ENCODE measurements around the gene GOLGA3. TPM values are rescaled to one million over a fixed set of nuclear protein-coding genes. Genes with fewer than 3 reads are reported as not detected.

The GOLGA3 gene
- total RNA-seq, 1 experiment from 2014 or later: 62.2 TPM

DNA sequence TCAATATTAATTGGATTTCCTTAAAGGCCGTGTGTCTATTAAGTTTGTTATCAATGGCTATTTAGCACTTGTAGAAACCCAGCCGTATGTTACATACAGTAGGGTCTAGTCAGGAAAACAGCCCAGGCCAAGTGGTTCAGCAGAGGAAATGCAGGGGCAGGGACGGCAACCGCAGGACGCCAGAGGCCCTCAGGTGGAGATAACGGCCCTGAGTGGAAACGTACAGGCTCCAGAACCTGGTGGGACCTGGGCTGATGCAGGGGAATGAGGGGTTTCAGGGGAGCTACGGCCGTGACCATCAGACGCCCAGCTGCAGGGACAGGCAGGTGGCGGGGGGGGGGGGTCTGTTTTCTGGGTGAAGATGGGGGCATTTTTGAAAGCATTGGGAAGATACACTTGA, 63.3 kb downstream of the GOLGA3 start:
- intact Hi-C loops (cut with micrococcal nuclease; ENCODE audit: unreplicated experiment): no loop called here
- H3K9me3 ChIP-seq: no peaks in the 10 kb centered on the region
- H3K4me1 ChIP-seq: no peaks in the 10 kb centered on the region
- CTCF ChIA-PET: interaction anchor here (0.6 kb wide), 1 partner anchor 586 kb away, joined by 6 read pairs; no protein-coding TSS in a partner anchor
- no peaks in the 10 kb centered on the region for H3K36me3 ChIP-seq (ENCODE audit: control insufficient read depth, insufficient read depth, low read length)
- H3K4me3 Mint-ChIP-seq (ENCODE audit: unreplicated experiment): no peak overlapping the region
- H3K36me3 Mint-ChIP-seq (ENCODE audit: insufficient read depth, unreplicated experiment): peaks cover 31% of the 10 kb centered on the region
- no peak for DNase-seq
- POLR2A ChIA-PET: no interaction called here
- TF ChIP-seq, protein P1, sequence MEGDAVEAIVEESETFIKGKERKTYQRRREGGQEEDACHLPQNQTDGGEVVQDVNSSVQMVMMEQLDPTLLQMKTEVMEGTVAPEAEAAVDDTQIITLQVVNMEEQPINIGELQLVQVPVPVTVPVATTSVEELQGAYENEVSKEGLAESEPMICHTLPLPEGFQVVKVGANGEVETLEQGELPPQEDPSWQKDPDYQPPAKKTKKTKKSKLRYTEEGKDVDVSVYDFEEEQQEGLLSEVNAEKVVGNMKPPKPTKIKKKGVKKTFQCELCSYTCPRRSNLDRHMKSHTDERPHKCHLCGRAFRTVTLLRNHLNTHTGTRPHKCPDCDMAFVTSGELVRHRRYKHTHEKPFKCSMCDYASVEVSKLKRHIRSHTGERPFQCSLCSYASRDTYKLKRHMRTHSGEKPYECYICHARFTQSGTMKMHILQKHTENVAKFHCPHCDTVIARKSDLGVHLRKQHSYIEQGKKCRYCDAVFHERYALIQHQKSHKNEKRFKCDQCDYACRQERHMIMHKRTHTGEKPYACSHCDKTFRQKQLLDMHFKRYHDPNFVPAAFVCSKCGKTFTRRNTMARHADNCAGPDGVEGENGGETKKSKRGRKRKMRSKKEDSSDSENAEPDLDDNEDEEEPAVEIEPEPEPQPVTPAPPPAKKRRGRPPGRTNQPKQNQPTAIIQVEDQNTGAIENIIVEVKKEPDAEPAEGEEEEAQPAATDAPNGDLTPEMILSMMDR (IDR thresholded peaks at IDR 0.05; ENCODE audit: insufficient read depth in 1 of 2, low read depth in 1 of 2, low read length in 1 of 2, severe bottlenecking in 1 of 2, unreplicated experiment in 1 of 2): no peak
- H3K9me3 Mint-ChIP-seq (ENCODE audit: unreplicated experiment): no peaks in the 10 kb centered on the region
- no peak overlapping the region for H3K27ac Mint-ChIP-seq (ENCODE audit: unreplicated experiment)
- H3K4me3 ChIP-seq (ENCODE audit: low read depth, low read length): no peak overlapping the region
- BruUV-seq (replicated peaks): no TSS peak
- no peaks in the 10 kb centered on the region for H3K27me3 ChIP-seq (replicated peaks; ENCODE audit: control insufficient read depth, insufficient read depth, low read length)
- no peaks in the 10 kb centered on the region for H3K4me1 Mint-ChIP-seq (ENCODE audit: low read depth, unreplicated experiment)
- H3K27me3 Mint-ChIP-seq (ENCODE audit: insufficient read depth, unreplicated experiment): no peaks in the 10 kb centered on the region

DNA sequence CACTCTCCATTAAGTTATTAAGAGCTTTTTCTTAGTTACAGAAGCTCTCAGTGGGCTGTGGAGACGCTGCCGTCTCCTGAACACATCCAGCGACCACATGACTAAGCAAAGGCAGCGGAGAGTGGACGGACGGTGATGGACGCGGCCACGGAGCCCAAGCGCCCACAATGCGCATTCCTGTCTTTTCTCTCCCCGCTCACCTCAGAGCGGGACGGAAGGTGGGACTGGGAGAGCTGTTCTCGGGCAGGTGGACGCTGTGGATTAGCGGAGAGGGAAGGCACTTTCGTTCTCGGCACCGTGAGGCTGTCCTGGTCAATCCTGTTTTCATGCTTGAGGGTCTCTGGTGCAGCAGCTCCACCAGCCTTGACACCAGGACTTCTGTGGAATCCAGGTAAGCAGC, 64.4 kb downstream of the GOLGA3 start:
- TF ChIP-seq, protein P1 (IDR thresholded peaks at IDR 0.05; ENCODE audit: insufficient read depth in 1 of 2, low read depth in 1 of 2, low read length in 1 of 2, severe bottlenecking in 1 of 2, unreplicated experiment in 1 of 2): no peak
- ChIA-PET POLR2A (no interaction called here), CTCF (interaction anchor here (0.7 kb wide), 1 partner anchor 395 kb away, joined by 3 read pairs; no protein-coding TSS in a partner anchor)
- intact Hi-C loops (cut with micrococcal nuclease; ENCODE audit: unreplicated experiment): no loop called here
- Mint-ChIP-seq H3K27me3 (ENCODE audit: insufficient read depth, unreplicated experiment) (no peaks in the 10 kb centered on the region), H3K4me1 (ENCODE audit: low read depth, unreplicated experiment) (no peaks in the 10 kb centered on the region), H3K9me3 (ENCODE audit: unreplicated experiment) (no peaks in the 10 kb centered on the region), H3K4me3 (ENCODE audit: unreplicated experiment) (no peak overlapping the region), H3K27ac (ENCODE audit: unreplicated experiment) (no peak overlapping the region), H3K36me3 (ENCODE audit: insufficient read depth, unreplicated experiment) (peaks cover 30% of the 10 kb centered on the region)
- no peaks in the 10 kb centered on the region for H3K9me3 ChIP-seq
- no peaks in the 10 kb centered on the region for H3K4me1 ChIP-seq
- H3K4me3 ChIP-seq (ENCODE audit: low read depth, low read length): no peak overlapping the region
- no peaks in the 10 kb centered on the region for H3K36me3 ChIP-seq (ENCODE audit: control insufficient read depth, insufficient read depth, low read length)
- no peaks in the 10 kb centered on the region for H3K27me3 ChIP-seq (replicated peaks; ENCODE audit: control insufficient read depth, insufficient read depth, low read length)
- DNase-seq: no peak
- BruUV-seq (replicated peaks): no TSS peak

DNA sequence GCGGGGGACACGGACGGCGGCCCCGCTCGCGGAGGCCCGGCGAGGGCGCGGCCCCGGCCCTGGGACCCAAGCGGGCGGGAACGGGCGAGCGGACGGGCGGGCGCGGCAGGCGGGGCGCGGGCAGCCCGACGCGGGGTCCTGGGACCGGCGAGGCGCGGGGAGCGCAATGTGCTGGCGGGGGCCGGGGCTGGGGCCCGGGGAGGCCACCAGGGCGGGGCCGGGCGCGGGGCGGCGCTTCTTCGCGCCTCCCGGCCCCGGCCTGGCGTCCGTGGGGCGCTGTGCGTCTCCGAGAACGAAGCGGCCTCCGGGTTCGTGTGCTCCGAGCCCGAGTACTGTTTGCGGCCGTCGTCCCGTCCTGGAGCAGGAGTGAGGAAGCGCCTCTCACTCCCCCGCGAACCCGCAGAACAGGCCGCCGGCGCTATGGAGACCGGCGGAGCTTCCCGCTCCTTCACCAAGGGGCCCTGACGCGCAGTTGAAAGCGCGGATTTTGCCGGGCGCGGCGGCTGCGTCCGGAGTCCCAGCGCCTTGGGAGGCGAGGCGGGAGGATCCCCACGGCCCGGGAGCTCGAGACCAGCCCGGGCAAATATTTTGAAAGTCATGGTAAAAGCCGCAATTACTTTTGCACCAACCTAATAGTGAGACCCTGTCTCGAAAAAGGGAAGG, 66.6 kb downstream of the GOLGA3 start:
- Mint-ChIP-seq H3K4me1 (ENCODE audit: low read depth, unreplicated experiment) (no peaks in the 10 kb centered on the region), H3K27ac (ENCODE audit: unreplicated experiment) (peak overlapping the region; percentile 50), H3K36me3 (ENCODE audit: insufficient read depth, unreplicated experiment) (peaks cover 38% of the 10 kb centered on the region), H3K27me3 (ENCODE audit: insufficient read depth, unreplicated experiment) (no peaks in the 10 kb centered on the region), H3K4me3 (ENCODE audit: unreplicated experiment) (peak overlapping the region; percentile 63), H3K9me3 (ENCODE audit: unreplicated experiment) (no peaks in the 10 kb centered on the region)
- TF ChIP-seq, protein P1 (IDR thresholded peaks at IDR 0.05; ENCODE audit: insufficient read depth in 1 of 2, low read depth in 1 of 2, low read length in 1 of 2, severe bottlenecking in 1 of 2, unreplicated experiment in 1 of 2): peak in 1 of 2 experiments; percentile 25
- peak overlapping the region; percentile 89 for H3K4me3 ChIP-seq (ENCODE audit: low read depth, low read length)
- H3K36me3 ChIP-seq (ENCODE audit: control insufficient read depth, insufficient read depth, low read length): no peaks in the 10 kb centered on the region
- intact Hi-C loops (cut with micrococcal nuclease; ENCODE audit: unreplicated experiment): no loop called here
- BruUV-seq (replicated peaks): no TSS peak
- H3K9me3 ChIP-seq: no peaks in the 10 kb centered on the region
- POLR2A ChIA-PET: no interaction called here
- CTCF ChIA-PET: no interaction called here
- H3K4me1 ChIP-seq: no peaks in the 10 kb centered on the region
- peak; percentile 90 to 92 for DNase-seq
- no peaks in the 10 kb centered on the region for H3K27me3 ChIP-seq (replicated peaks; ENCODE audit: control insufficient read depth, insufficient read depth, low read length)
